ENCODE data around the gene PDXP. TPM values are rescaled to one million over a fixed set of nuclear protein-coding genes. Genes with fewer than 3 reads are reported as not detected.
A peak's percentile ranks its signal among the peaks of the same experiment; 100 is the strongest.

The PDXP gene
- total and polyA plus RNA-seq, 9 of the 15 experiments (the other 6 are each of a cell fraction or from before 2014, with no cell fraction given) = 7.9 to 54.2 (median 38.8) TPM

DNA sequence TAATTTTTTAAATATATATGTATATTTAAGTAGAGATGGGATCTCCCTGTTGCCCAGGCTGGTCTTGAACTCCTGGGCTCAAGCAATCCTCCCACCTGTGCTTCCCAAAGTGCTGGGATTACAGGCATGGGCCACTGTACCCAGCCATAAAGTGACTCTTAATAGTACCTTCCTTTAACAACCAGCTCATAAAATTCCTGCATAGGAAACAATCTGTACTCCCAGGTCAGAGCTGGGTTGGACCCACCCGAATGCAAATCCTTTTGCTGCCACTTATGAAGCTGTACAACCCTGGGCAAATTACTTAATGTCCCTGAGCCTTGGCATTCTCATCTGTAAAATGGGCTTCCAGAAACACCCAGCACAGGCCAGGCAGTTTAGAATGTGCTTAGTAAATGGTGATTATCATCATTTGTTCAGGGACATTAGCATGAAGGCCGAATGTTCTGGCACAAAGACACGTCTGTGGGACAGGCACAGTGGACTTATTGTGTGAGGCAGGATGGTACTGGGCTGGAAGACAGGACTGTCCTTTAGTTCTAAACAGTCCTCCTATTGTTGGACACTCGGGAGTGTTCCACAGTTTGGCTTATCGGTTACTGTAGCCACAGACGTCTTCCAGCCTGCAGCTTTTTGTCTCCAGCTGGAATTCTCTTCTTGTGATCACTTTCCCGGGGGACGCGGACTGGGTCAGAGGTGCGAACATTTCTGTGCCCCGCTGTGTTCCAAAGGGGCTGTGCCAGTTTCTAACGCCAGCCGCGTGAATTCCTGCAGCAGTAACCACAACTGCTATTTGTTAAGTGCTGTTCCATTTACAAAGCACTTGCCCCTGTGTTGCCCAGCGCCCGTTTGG, 6.0 kb downstream of the PDXP start:
- Histone ChIP-seq H3K79me2 (ENCODE audit: control insufficient read depth, insufficient read depth, low read length) (peaks cover 59% of the 10 kb centered on the region), H3K9me1 (ENCODE audit: control insufficient read depth, insufficient read depth, low read length) (peaks cover 4% of the 10 kb centered on the region), H2AFZ (ENCODE audit: low read depth, low read length) (no peak overlapping the region), H3K4me3 (no peak overlapping the region), H3K4me1 (replicated peaks in 1 of 2; ENCODE audit: control insufficient read depth in 2 of 2, insufficient read depth in 2 of 2, low read length in 2 of 2) (peaks cover 18 to 27% of the 10 kb centered on the region in 2 experiments), H3K36me3 (ENCODE audit: control insufficient read depth, insufficient read depth, low read length) (peaks cover 60% of the 10 kb centered on the region; the same call in 2 of the 3 replicates), H3K27ac (ENCODE audit: extremely low read depth, low read depth, low read length) (no peak overlapping the region), H3K9ac (ENCODE audit: insufficient read depth in 1 of 2, low read depth in 2 of 2, low read length in 2 of 2) (no peak overlapping the region; a peak in 1 of 4 replicates), H3K9me3 (replicated peaks; ENCODE audit: control insufficient read depth, insufficient read depth, low read depth, low read length) (no peaks in the 10 kb centered on the region), H3K27me3 (ENCODE audit: control insufficient read depth in 2 of 2, insufficient read depth in 2 of 2, low read length in 2 of 2) (no peaks in the 10 kb centered on the region), H4K20me1 (replicated peaks; ENCODE audit: control insufficient read depth, insufficient read depth, low read length) (peaks cover 17% of the 10 kb centered on the region), H3K4me2 (ENCODE audit: insufficient read depth, low read length) (no peak overlapping the region)
- intact Hi-C loops (cut with micrococcal nuclease) (no loop called here), in situ Hi-C loops (cut with MboI) (no loop called here)
- FAIRE-seq (no peak), ATAC-seq (no peak), DNase-seq (ENCODE audit: extremely low read depth in 1 of 4, low spot score in 3 of 4) (peak in 1 of 4 experiments; percentile 3)
- POLR2A ChIA-PET = no interaction called here
- BruUV-seq (replicated peaks) = no TSS peak
- CTCF ChIA-PET (ENCODE audit: low intra/inter-chr PET ratio) = no interaction called here
- 0 out of 2 replicates have a peak, but pooled peaks have one; percentile 42 for TF ChIP-seq SMARCA5 (IDR thresholded peaks at IDR 0.05)
- TF ChIP-seq ZNF354B (CRISPR knock-in tag; IDR thresholded peaks at IDR 0.05) = no peak
- TF ChIP-seq ELF1 (tag; IDR thresholded peaks at IDR 0.05) = no peak
- TF ChIP-seq BCOR (IDR thresholded peaks at IDR 0.05) = peak; percentile 70
- TF ChIP-seq SP1 (CRISPR knock-in tag; IDR thresholded peaks at IDR 0.05) = no peak
- no peak for TF ChIP-seq NFXL1 (CRISPR knock-in tag; IDR thresholded peaks at IDR 0.05)
- no peak for TF ChIP-seq FOXM1 (IDR thresholded peaks at IDR 0.05; ENCODE audit: low read depth)
- no peak for TF ChIP-seq FOXM1 (CRISPR knock-in tag; IDR thresholded peaks at IDR 0.05; ENCODE audit: low read depth)
- TF ChIP-seq MCM2 (IDR thresholded peaks at IDR 0.05; ENCODE audit: low read depth) = no peak
- peak in 1 of 2 experiments; percentile 28; a peak in 1 of 4 replicates for TF ChIP-seq KDM1A (IDR thresholded peaks at IDR 0.05)
- peak; percentile 83 for TF ChIP-seq RBM25 (IDR thresholded peaks at IDR 0.05; ENCODE audit: low read depth, low read length, severe bottlenecking)
- no peak for TF ChIP-seq DMBX1 (CRISPR knock-in tag; IDR thresholded peaks at IDR 0.05; ENCODE audit: borderline replicate concordance)
- TF ChIP-seq NR2C2 (CRISPR knock-in tag; IDR thresholded peaks at IDR 0.05) = no peak
- no peak for TF ChIP-seq NR2C2 (tag; IDR thresholded peaks at IDR 0.05)
- WGBS (ENCODE audit: insufficient coverage, low coverage, missing lambda C conversion rate) = 91% methylated on average over 15 of the region's 16 CpGs
